Breast epithelium (tissue), 3 donors: ENCODE measurements around the gene DNAAF3.

Experiments used
- POLR2A ChIP-seq: fragments of 450-650 bp; IDR thresholded peaks from one replicate; pipeline ENCODE4 v1.6.1; 2016; ENCODE audit warnings: antibody characterized with exemption, mild to moderate bottlenecking, moderate library complexity
- TF ChIP-seq, protein P1 (sequence below), 3 donors: fragments of 450-650 bp; IDR thresholded peaks; one replicate each; pipeline ENCODE4 v1.5.1; 2016 to 2017; ENCODE audit warnings: antibody characterized with exemption in 3 of 3, mild to moderate bottlenecking in 3 of 3, moderate library complexity in 3 of 3

DNA sequence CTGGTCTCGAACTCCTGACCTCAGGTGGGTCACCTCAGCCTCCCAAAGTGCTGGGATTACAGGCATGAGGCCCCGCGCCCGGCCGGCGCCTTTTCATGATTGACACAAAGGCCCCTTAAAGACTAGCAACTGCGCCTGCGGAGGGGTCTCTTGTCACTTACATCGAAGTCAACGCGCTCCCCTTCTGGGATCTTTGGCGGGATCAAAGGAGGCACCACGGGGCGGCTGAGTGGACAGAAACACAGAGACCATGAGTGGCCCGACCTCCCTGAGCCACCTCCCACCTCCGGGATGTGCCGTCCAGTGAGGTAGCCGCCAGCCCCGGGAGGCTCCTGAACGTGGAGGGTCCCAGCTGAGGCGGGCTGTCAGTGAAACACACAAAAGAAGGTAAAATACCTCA, 24.7 kb downstream of the DNAAF3 start:
- no peak for TF ChIP-seq POLR2A
- TF ChIP-seq, protein P1, sequence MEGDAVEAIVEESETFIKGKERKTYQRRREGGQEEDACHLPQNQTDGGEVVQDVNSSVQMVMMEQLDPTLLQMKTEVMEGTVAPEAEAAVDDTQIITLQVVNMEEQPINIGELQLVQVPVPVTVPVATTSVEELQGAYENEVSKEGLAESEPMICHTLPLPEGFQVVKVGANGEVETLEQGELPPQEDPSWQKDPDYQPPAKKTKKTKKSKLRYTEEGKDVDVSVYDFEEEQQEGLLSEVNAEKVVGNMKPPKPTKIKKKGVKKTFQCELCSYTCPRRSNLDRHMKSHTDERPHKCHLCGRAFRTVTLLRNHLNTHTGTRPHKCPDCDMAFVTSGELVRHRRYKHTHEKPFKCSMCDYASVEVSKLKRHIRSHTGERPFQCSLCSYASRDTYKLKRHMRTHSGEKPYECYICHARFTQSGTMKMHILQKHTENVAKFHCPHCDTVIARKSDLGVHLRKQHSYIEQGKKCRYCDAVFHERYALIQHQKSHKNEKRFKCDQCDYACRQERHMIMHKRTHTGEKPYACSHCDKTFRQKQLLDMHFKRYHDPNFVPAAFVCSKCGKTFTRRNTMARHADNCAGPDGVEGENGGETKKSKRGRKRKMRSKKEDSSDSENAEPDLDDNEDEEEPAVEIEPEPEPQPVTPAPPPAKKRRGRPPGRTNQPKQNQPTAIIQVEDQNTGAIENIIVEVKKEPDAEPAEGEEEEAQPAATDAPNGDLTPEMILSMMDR (IDR thresholded peaks at IDR 0.05): no peak
